ENCODE results near the gene SFMBT2.

DNA sequence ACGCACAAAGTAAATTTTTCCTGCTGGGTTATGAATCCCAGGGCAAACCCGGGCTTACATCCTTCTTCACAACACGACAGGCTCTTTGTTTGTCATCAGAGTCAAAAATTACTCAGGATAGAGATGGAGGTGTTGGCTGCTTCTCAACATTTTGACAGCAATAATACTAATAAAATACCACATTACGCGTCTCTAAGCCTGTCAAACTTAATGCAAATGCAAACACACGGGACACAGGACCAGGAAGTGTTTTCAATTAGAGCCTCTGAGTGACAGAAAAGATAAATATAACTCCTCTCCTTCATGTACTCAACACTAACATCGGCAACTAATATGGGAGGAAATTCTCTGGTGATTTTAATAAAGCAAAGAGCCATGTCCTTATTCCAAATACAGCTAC lies 128.4 kb downstream of the SFMBT2 start:
- TF ChIP-seq RAD21 (conservative IDR thresholded peaks at IDR 0.05 in 1 of 2, IDR thresholded peaks at IDR 0.05 in 1 of 2) (no peak), MYC (IDR thresholded peaks at IDR 0.05; ENCODE audit: borderline replicate concordance, low read length) (no peak)
- TF ChIP-seq, protein P1, sequence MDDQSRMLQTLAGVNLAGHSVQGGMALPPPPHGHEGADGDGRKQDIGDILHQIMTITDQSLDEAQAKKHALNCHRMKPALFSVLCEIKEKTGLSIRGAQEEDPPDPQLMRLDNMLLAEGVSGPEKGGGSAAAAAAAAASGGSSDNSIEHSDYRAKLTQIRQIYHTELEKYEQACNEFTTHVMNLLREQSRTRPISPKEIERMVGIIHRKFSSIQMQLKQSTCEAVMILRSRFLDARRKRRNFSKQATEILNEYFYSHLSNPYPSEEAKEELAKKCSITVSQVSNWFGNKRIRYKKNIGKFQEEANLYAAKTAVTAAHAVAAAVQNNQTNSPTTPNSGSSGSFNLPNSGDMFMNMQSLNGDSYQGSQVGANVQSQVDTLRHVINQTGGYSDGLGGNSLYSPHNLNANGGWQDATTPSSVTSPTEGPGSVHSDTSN (IDR thresholded peaks at IDR 0.05), result no peak
- TF ChIP-seq, protein P2, sequence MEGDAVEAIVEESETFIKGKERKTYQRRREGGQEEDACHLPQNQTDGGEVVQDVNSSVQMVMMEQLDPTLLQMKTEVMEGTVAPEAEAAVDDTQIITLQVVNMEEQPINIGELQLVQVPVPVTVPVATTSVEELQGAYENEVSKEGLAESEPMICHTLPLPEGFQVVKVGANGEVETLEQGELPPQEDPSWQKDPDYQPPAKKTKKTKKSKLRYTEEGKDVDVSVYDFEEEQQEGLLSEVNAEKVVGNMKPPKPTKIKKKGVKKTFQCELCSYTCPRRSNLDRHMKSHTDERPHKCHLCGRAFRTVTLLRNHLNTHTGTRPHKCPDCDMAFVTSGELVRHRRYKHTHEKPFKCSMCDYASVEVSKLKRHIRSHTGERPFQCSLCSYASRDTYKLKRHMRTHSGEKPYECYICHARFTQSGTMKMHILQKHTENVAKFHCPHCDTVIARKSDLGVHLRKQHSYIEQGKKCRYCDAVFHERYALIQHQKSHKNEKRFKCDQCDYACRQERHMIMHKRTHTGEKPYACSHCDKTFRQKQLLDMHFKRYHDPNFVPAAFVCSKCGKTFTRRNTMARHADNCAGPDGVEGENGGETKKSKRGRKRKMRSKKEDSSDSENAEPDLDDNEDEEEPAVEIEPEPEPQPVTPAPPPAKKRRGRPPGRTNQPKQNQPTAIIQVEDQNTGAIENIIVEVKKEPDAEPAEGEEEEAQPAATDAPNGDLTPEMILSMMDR (IDR thresholded peaks at IDR 0.05), result no peak
